Activated T-cell treated with anti-CD3 and anti-CD28 coated beads, Interleukin-2, amount 50 U/mL, for 48 hours (primary cell): ENCODE data around the gene CCDC74B.
"Not testable (repeated sequence)": the region's sequence is repeated elsewhere in the genome, so short reads cannot be mapped to it uniquely, and the experiment has no call there.

Source experiments
- DNase-seq, 2 experiments: peaks; one replicate each; pipeline ENCODE4 v3.0.0-alpha.2; 2020

Gene CCDC74B

DNA sequence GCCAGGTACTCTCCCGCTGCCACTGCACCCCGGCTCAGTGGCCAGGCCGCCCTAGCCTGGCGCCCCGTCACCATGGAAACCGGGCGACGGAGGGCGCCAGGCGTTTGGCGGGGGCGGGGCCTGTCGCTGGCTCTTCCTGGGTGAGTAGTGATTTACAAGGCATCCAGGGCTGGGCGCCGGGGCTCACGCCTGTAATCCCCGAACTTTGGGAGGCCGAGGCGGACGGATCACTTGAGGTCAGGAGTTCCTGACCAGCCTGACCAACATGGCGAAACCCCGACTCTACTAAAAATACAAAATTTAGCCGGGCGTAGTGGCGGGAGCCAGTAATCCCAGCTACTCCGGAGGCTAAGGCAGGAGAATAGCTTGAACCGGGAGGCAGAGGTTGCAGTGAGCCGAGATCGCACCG, at the start of gene CCDC74B:
Gene CCDC74B (minus strand): TSS at position 107 of the 409 bp plus-strand sequence. CDS start 116 bp downstream, outside the sequence.
- DNase-seq: peak; percentile 63 to 73

DNA sequence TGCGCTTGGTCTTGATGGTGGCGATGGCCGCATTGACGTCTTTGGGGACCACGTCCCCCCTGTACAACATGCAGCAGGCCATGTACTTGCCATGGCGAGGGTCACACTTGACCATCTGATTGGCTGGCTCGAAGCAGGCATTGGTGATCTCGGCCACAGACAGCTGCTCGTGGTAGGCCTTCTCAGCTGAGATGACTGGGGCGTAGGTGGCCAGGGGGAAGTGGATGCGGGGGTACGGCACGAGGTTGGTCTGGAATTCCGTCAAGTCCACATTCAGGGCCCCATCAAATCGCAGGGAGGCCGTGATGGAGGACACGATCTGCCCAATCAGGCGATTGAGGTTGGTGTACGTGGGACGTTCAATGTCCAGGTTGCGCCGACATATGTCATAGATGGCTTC, 48.9 kb upstream of the CCDC74B start:
- not testable (repeated sequence) for DNase-seq

DNA sequence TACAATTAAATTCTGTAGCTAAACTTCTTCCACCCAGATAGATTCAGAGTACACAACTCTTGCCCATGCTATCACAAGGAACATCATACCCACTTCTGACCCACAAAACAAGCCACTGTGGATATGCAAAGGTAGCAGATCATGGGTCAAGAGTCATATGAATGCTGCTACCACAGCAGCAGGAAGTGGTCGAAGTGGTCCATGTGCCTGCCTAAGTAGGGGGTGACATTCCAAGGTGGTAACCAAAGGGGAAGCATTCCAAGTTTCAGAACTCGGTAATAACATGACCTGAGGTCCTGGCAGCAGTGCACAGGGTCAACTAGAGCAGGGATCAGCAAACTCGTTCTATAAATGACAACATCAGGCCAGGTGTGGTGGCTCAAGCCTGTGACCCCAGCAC, 47.5 kb upstream of the CCDC74B start:
- not testable (repeated sequence) for DNase-seq

DNA sequence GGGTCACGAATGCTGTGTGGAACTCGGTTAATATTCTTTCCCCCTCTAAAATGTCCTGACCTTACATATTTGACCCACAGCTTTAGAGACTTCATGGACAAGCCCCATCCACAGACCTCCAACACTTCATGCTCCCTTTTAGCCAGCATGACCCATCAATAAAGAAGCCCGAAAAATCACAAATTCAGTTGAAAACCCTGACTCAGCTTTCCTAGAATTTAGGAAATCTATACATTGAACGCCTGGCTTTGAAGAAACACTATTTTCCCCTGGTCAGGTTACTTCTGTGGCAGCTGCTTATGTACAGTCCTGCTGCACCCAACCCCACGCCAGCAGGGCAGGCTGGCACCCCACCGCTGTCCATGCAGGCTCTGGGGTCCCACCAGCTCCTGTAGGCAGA, 46.4 kb upstream of the CCDC74B start:
- DNase-seq: not testable (repeated sequence)

DNA sequence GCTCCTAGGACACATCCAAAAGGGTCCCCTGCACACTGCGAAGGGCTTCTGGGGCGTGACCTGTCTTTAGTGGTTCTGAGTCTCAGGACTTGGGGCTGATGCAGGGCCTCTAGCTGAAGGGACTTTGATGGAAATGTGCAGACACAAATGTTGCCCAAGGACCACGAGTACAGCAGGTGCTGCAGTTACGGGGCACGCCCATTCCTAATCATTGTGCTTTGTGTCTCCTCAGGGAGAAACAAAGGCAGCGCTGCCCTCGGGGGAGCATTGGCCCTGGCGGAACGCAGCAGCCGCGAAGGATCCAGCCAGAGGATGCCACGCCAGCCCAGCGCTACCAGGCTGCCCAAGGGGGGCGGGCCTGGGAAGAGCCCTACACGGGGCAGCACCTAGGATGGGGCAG, 45.3 kb upstream of the CCDC74B start:
- no peak for DNase-seq

DNA sequence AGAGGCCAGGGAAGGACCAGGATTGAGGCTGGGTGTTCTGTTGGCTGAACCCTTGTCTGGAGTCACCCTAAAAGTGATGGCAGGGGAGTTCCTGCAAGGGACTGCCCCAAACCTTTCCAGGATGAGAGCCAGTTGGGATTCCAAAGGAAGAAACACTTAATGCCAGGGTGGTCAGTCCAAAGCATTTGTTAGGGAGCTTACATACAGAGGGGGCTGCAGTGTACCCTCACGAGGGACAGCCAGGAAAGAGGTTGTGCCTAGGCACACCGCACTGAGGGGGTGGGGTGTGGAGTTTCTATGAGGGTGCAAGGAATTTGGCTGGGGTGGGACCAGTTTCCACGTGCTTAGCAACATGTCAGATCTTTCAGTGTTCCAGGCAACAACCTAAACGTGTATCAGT, 44.0 kb upstream of the CCDC74B start:
- DNase-seq: not testable (repeated sequence)

DNA sequence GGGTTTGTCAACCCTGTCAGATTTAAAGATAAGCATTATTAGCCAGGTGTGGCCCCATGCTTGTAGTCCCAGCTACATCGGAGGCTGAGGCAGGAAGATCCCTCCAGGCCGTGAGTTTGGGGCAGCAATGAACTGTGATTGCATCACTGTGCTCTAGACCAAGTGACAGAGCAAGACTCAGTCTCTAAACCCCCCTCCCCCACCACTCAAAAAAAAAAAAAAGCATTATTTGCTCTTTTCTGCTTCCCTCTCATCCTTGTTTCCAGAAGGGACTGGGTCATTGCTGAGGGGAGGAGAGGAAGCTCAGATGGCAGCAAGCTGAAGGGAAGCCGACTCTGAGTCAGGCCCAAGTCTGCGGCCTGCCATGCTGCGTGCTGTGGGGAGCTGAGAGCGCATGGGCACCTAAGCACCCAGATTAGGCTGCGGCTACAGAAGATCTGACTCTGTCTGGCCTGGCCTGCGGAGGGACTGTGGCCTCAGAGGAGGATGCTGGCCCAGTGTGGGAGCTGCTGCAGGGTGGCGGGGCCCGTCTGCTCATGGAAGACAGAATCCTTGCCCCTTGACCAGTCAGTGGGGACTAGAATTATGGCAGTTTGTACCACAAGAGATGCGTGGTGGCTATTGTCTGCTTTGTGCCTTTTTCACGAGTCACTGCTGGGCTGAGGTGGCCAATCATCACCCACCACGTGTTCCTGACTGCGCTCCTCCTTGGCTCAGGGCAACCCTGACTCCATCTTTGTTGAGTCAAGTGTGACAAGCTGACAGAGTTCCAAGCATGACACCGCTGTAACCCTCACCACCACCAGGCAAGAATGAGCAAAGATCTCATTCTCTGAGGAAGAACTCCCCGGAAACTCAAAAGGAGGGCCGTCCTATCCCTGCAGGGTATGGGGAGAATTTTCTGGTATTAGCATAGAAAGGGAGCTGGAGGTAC, 43.2 kb upstream of the CCDC74B start:
- not testable (repeated sequence) for DNase-seq

DNA sequence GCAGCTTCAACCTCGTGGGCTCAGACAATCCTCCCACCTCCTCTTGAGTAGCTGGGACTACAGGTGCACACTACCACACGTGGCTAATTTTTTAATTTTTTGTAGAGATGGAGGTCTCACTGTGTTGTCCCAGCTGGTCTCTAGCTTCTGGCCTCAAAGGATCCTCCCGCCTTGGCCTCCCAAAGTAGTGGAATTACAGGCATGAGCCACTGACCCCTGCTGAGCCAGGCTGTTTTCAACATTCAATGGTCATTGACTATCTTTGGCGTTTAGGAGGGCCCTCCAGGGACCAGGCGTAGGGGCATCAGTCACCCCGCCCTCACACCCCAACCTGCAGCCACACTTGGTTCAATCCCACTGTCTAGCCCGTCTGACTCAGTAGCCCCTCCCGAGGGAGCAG, 42.4 kb upstream of the CCDC74B start:
- no peak for DNase-seq

DNA sequence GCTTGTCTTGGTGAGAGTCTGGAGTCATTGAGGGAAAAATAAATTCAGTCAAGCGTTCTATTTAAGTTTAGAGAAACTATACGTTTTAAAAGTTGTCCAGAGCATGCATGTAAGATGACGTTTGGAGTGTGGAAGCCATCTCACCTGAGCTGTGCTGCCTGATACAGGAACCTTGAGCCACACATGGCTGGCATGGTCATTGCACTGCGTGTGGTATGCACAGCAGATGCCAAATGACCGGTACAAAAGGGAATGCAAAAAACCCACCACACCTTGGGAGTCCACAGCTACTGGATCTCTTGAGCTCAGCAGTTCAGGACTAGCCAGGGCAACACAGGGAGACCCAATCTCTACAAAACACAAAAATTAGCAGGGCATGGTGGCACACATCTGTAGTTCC, 41.5 kb upstream of the CCDC74B start:
- DNase-seq: no peak

DNA sequence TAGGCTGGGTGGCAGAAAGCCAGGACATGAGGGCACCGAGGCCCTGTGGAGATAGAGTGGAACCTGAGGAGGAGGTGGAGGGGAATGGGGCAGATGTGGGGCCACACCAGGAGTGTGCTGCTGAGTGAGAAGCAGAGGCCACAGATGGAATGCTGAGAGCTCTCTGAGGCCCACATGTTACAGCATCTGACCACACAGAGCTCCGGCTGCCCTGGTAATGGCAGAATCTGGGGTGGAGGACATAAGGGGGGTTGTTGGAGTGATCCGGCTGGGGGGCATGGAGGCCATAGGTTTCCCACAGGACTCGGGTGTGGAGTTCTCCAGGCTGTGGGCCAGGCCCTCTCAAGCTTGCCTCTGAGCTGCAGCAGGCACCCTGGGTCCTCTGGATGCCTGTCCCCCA, 41.0 kb upstream of the CCDC74B start:
- DNase-seq: no peak

DNA sequence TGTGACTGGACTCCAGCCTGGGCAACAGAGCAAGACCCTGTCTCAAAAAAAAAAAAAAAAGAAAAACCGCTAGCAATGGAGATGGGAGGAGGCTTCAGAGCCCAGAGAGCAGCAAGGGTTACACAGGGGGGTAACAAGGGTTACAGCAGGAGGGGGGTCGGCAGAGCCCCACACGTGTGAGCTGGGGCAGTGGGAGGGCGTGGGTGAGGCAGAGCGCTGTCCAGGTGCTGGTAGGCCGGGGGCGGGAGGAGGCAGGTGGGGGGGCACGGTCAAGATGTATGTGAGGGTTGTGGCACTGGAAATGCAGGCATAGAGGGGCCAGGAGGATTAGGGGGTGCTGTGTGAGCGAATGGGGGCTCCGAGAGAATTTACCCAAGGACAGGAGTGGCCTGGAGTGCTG, 40.5 kb upstream of the CCDC74B start:
- DNase-seq: no peak

DNA sequence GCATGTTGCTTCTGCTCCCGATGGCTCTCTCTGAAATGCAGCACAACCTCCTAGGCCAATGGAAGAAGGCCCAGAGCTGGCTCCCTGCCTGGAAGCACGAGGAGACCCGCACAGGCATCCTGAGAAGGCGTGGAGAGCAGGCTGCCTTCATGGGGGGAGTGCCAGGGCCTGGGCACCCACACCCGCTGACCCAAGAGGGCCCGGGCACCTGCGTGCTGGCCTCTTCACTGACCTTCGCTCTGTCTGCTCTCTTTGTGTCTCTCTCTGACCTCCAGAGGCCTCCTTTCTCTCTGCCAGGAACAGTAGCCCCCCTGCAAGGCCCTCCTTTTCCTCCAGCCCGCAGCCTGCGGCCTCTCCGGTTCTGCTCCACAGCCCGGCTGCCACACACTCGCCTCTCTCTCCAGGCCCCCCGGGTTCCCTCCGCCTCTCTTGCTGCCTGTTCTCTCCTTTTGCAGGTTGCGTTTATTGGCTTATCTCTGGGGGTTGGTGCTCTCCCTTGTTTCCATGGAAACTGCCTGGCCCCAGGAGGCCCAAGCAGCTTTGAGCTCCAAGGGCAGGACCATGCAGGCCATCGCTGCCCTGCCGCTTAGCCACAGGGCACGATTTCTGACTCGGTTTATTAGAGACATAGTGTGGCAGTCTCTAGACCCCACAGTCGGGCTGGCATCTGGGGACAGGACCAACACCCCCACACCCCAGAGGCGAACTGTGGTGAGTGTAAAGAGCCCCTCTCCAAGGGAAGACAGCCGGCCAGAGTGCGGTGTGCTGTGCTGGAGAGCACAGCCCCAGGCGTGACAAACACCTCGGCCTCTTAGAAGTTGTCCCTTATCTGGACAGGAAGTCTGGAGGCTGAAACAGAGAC, 38.8 kb upstream of the CCDC74B start:
- DNase-seq: no peak

DNA sequence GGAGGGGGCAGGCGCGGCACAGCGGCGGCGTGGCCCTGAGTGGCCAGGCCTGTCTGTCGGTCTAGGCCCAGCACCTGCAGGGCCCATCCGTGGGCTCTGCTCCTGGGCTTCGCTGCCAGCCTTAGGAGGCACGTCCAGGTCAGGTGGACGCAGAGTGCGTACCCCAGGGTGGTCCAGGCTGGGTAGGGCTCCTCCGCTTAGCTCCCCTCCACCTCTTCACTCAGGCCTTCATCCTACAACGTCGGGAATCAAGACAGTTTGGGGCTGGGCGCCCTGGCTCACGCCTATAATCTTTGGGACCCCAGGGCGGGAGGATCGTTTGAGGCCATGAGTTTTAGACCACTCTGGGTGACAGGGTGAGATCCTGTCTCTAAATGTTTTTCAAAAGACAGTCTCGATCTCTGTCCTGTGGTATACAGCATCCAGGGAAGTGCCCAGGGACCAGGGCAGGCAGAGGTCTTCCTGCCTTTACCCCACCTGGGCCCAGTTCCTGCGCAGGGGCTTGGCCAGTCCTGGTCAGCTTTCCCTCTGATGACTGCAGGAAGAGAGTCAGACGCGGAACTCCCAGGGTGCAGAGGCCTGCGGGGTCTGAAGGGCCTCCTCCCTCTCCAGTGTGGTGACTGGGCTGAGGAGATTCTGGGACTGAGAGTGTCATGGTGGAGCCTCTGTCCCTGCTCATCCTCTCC, 38.1 kb upstream of the CCDC74B start:
- peak; percentile 34 to 36 for DNase-seq

DNA sequence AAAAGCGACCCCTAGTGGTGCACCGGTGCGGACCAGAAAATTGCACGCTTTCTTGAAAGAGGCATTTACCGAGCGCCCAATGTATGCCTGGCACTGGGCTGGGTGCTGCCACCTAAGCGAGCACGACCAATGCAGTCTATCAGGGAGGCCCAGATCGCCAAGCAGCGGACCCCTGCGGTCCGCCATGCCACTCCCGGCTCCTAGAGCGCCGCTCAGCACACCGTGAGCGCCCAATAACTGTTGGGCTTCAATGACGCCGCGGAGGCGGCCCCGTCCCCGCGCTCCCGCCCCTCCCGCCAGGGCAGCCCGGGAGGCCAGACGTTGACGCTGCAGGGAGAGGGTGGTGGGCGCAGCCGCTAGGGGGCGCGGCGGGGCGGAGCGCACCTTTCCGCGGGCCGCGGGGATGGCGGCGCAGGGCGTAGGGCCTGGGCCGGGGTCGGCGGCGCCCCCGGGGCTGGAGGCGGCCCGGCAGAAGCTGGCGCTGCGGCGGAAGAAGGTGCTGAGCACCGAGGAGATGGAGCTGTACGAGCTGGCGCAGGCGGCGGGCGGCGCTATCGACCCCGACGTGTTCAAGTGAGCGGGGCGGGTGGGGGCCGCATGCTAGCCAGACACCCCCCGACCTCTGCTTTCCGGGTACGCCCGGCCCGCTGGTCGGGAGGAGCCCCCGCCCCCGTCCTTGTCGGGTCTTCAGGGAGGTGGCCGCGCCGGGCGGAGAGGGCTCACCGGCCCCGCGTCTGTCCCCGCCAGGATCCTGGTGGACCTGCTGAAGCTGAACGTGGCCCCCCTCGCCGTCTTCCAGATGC, 37.2 kb upstream of the CCDC74B start, which contains the start of gene MZT2B:
Gene MZT2B (plus strand): TSS at position 383 of the 803 bp plus-strand sequence. CDS start 21 bp downstream, at position 404.
- DNase-seq: peak; percentile 91 to 94

DNA sequence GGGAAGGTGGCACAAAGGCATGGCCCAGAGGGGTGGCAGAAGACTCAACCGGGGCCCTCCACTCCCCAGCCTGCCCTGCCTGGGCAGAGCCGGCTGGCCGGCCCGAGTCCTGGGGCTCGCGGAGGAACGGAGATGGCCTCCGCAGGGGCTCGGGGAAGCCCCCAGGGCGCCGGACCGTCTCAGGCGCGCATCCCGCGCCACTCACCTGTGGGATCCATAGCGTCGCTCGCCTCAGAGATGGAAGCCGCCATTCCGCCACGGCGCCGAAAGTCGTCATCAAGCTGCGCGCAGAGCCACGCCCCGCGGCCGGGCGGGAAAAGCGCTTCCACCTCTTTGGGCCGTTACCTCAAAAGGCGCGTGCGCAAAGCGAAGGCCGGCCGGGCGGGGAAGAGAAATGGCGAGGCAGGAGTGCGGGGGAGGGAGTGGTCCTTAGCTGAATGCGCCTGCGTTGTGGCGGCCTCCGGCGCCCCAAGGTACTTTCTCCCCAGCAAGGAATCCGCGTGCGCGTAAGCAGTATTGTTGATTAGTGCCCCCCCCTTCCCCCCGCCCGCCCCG, 36.5 kb upstream of the CCDC74B start, which contains the start of gene SMPD4:
Gene SMPD4 (minus strand): TSS at position 278 of the 555 bp plus-strand sequence. CDS start 5,010 bp downstream, outside the sequence.
- DNase-seq: peak; percentile 98

DNA sequence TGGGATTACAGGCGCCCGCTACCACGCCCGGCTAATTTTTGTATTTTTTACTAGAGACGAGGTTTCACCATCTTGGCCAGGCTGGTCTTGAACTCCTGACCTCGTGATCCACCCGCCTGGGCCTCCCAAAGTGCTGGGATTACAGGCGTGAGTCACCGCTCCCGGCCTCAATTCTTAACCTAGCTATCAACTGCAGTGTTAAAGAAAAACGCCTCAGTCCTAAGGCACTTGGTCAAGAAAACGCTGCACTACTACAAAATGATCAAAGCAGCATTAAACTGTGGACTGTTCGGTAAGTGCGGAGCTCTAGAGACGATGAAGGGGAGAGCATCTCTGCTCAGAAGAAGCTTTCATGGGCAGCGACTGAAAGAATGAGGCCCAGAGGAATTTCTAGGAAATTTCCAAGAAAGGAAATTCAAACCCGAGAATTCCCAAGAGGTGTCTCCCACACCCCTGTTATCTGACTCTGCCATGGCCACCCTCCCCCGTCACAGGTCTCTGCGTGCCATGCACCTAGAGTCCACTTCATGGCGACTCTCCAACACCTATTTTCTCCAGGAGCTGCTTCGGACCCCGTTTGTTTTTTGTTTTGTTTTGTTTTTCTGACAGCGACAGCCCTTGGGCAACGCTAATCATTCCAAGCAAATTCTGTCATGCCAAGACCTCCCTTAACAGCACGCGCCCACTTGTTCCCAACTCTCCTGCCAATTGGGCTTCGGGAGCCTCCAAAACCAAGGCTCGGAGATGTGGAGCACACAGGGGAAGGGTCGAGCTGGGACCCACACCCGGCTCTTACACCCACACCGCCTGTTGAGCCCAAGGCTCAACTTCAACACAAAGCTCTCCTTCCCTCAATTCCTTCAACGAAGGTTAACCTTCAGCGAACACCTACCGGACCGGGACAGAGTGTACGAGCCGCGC, 35.8 kb upstream of the CCDC74B start:
- not testable (repeated sequence) for DNase-seq

DNA sequence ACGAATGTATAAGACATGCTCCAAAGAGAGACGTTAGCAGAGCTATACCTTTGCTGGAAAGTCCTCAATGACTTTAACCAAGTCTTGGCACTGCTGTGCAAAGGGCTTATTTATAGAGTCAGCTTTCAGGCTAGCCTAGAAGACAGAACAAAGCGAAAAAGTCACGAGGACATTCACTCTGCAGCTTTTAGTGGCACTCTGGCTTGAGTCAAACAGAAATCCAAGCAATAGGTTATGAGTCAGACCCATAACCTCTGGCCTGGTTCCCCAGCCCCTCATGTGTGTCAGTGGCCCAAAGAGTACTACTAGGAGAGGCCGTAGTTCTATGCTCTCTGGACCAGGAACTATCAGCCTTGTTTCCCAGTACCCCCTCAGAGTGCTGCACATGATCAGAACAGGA, 30.0 kb upstream of the CCDC74B start:
- DNase-seq: not testable (repeated sequence)

DNA sequence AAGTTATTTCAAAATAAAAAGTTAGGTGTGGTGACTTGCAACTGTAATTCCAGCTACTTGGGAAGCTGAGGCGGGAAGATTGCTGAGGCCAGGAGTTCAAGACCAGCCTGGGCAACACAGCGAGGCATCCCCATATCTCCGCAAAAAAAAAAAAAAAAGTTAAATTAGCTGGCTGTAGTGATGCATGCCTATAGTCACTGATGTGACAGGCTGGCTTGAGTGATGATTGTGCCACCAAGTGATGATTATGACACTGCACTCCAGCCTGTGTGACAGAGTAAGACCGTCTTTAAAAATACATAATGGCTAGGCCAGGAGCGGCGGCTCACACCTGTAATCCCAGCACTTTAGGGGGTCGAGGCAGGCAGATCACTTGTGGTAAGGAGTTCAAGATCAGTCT, 25.0 kb upstream of the CCDC74B start:
- DNase-seq: no peak

DNA sequence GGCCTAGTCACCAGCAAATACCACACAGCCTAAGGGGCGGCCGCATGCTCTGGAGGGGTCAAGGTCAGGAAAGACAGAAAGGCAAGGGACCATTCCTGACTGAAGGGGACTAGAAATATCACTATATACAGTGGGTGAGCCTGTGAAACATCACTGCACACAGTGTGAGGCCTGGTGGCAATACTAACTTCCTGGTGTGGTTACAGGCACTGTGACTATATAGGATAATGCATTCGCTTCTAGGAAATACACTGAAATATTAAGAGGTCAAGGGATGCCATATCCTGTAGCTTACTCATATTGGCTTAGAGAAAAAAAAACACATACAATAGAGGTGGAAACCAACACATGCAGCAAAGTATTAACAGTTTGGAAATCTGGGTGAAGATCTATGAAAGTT, 24.3 kb upstream of the CCDC74B start:
- DNase-seq: not testable (repeated sequence)

DNA sequence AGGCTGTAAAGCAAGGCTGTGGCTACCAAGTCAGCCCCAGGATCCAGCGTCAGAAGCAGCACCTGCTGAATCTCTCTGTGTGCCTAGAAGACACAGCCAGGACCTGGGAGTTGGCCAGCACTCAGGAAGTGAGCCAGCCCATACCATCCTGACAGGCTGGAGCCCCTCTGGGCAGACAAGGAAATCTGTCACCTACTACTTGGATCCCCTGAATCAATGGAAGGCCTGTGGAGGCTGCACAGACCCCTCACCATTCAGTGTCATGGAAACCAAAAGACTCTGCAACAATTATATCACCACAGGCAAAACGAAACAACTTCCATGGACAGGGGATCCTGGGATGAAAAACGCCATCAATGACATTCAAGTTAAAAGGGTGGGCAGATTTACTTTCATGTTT, 21.7 kb upstream of the CCDC74B start:
- not testable (repeated sequence) for DNase-seq
